SK-N-SH (cell line): ENCODE measurements around the gene BRAF. TPM values are rescaled to one million over a fixed set of nuclear protein-coding genes. Genes with fewer than 3 reads are reported as not detected.

Experiments
- CTCF ChIA-PET: fragments of 300-600, 350-600 bp; formaldehyde crosslinking; extraction: SDS; loops from one replicate; lab custom pipeline; 2021; lab: Yijun Ruan, JAX
- POLR2A ChIA-PET: fragments of 350-600 bp; sonication (Branson Sonifier 250); formaldehyde crosslinking; extraction: SDS; loops from one replicate; lab custom pipeline; 2020; ENCODE audit warnings: antibody characterized with exemption, inconsistent platforms; lab: Yijun Ruan, JAX
- DNase-seq: peaks from one replicate; pipeline ENCODE4 v3.0.0; 2012
- H2AFZ ChIP-seq: fragments of 200-600 bp; sonication (generic); 2 replicates; pipeline ENCODE4 v1.8.1; 2016; ENCODE audit warnings: antibody characterized with exemption, mild to moderate bottlenecking, low read depth
- H3F3A ChIP-seq: fragments of 200-600 bp; sonication (generic); replicated peaks from 2 replicates; pipeline ENCODE3; 2016; ENCODE audit warnings: antibody characterized with exemption, mild to moderate bottlenecking; ENCODE audit not compliant: insufficient read depth
- H3K27ac ChIP-seq, 2 experiments: fragments of 200-500 bp in 1 of 2; fragments of 200-600 bp in 1 of 2; sonication (Bioruptor generic) in 1 of 2; sonication (generic), shearing (Covaris generic) in 1 of 2; 2 replicates each; pipeline versions ENCODE4 v1.5.1 to v1.6.1; 2014 to 2016; ENCODE audit warnings: low read depth in 2 of 2, inconsistent platforms in 1 of 2, low read length in 1 of 2, mild to moderate bottlenecking in 1 of 2, mixed read lengths in 1 of 2
- H3K27me3 ChIP-seq: fragments of 200-600 bp; sonication (generic), shearing (Covaris generic); 2 replicates; pipeline ENCODE4 v1.6.1; 2016; ENCODE audit warnings: mixed run types; ENCODE audit not compliant: insufficient read depth
- H3K36me3 ChIP-seq, 2 experiments: fragments of 200-500 bp in 1 of 2; fragments of 200-600 bp in 1 of 2; sonication (Bioruptor generic) in 1 of 2; sonication (generic) in 1 of 2; replicated peaks in 1 of 2; 2 replicates each; pipeline versions ENCODE3 to v1.5.1; 2014 to 2016; ENCODE audit warnings: low read length in 1 of 2, mild to moderate bottlenecking in 1 of 2; ENCODE audit not compliant: insufficient read depth in 2 of 2, control insufficient read depth in 1 of 2
- H3K4me1 ChIP-seq, 2 experiments: fragments of 200-500 bp in 1 of 2; fragments of 200-600 bp in 1 of 2; sonication (Bioruptor generic) in 1 of 2; sonication (generic), shearing (Covaris generic) in 1 of 2; 2 replicates each; pipeline versions ENCODE4 v1.5.1 to v1.6.1; 2014 to 2016; ENCODE audit warnings: low read depth in 1 of 2, low read length in 1 of 2, mixed run types in 1 of 2; ENCODE audit not compliant: insufficient read depth in 2 of 2, control insufficient read depth in 1 of 2
- H3K4me2 ChIP-seq: fragments of 200-600 bp; sonication (generic), shearing (Covaris generic); 2 replicates; pipeline ENCODE4 v1.6.1; 2017; ENCODE audit warnings: mixed run types
- H3K4me3 ChIP-seq, 2 experiments: fragments of 200-500 bp in 1 of 2; fragments of 200-600 bp in 1 of 2; sonication (Bioruptor generic) in 1 of 2; sonication (generic), shearing (Covaris generic) in 1 of 2; 2 replicates each; pipeline versions ENCODE4 v1.5.1 to v1.8.1; 2014 to 2016; ENCODE audit warnings: low read depth in 2 of 2, inconsistent platforms in 1 of 2, low read length in 1 of 2, mild to moderate bottlenecking in 1 of 2, mixed read lengths in 1 of 2, moderate library complexity in 1 of 2
- H3K79me2 ChIP-seq: fragments of 200-600 bp; sonication (generic); 2 replicates; pipeline ENCODE4 v1.8.1; 2017; ENCODE audit warnings: mild to moderate bottlenecking; ENCODE audit not compliant: insufficient read depth
- H3K9ac ChIP-seq: fragments of 200-600 bp; sonication (generic); 2 replicates; pipeline ENCODE4 v1.6.1; 2017; ENCODE audit warnings: mixed run types
- H3K9me2 ChIP-seq: fragments of 200-600 bp; sonication (generic); 2 replicates; pipeline ENCODE4 v1.6.1; 2017; ENCODE audit warnings: mixed run types
- H3K9me3 ChIP-seq: fragments of 200-600 bp; sonication (generic); 2 replicates; pipeline ENCODE4 v1.6.1; 2017; ENCODE audit warnings: mixed run types, mild to moderate bottlenecking, moderate library complexity
- H4K20me1 ChIP-seq: fragments of 200-600 bp; sonication (generic); 2 replicates; pipeline ENCODE4 v1.6.1; 2017; ENCODE audit warnings: mild to moderate bottlenecking, mixed run types; ENCODE audit not compliant: insufficient read depth
- FOSL2 ChIP-seq: IDR thresholded peaks from 2 replicates; pipeline ENCODE4 v1.4.0; 2012; ENCODE audit warnings: low read depth, mild to moderate bottlenecking, moderate library complexity, borderline replicate concordance
- GABPA ChIP-seq: IDR thresholded peaks from 2 replicates; pipeline ENCODE4 v1.4.0; 2012; ENCODE audit warnings: low read depth, mild to moderate bottlenecking
- JUND ChIP-seq: IDR thresholded peaks from 2 replicates; pipeline ENCODE4 v1.4.0; 2012
- POLR2AphosphoS5 ChIP-seq: IDR thresholded peaks from 2 replicates; pipeline ENCODE4 v1.6.1; 2012; ENCODE audit warnings: low read depth, low read length
- RFX5 ChIP-seq: IDR thresholded peaks from 2 replicates; pipeline ENCODE4 v1.6.1; 2012; ENCODE audit warnings: mild to moderate bottlenecking, improper control_type of control experiment, low read length
- SIN3A ChIP-seq: IDR thresholded peaks from 2 replicates; pipeline ENCODE4 v1.6.1; 2012; ENCODE audit warnings: low read depth, mild to moderate bottlenecking, low read length, moderate library complexity, borderline replicate concordance
- TAF1 ChIP-seq: IDR thresholded peaks from 2 replicates; pipeline ENCODE4 v1.6.1; 2012; ENCODE audit warnings: low read depth, mild to moderate bottlenecking, low read length, moderate library complexity, borderline replicate concordance
- WGBS: methylation state at CpG from one replicate; pipeline ENCODE4 v1.1.6; 2017; ENCODE audit warnings: low lambda C conversion rate; 5-methylcytosine and 5-hydroxymethylcytosine counted together
- polyA plus RNA-seq, 3 experiments: library from polyadenylated mRNA; depleted of rRNA; stranded (reverse); fragments of >200 nt; gene quantifications; 2 replicates each; pipeline ENCODE4 v1.2.3, GENCODE V29; 2012
- TF ChIP-seq, protein P1 (sequence below): fragments of 150-350 bp; IDR thresholded peaks from 2 replicates; pipeline ENCODE4 v1.6.1; 2017; ENCODE audit warnings: antibody characterized with exemption, low read length, low read depth, borderline replicate concordance
- TF ChIP-seq, protein P2 (sequence below): IDR thresholded peaks from 2 replicates; pipeline ENCODE4 v1.4.0; 2012; ENCODE audit warnings: low read depth
- TF ChIP-seq, protein P3 (sequence below): fragments of 150-350 bp; IDR thresholded peaks from 2 replicates; pipeline ENCODE4 v1.6.1; 2016; ENCODE audit warnings: mild to moderate bottlenecking, low read depth, low read length
- TF ChIP-seq, protein P4 (sequence below): IDR thresholded peaks from 2 replicates; pipeline ENCODE4 v1.6.1; 2012; ENCODE audit warnings: mild to moderate bottlenecking, low read depth, low read length, moderate library complexity

The BRAF gene
- polyA plus RNA-seq, 1 of the 3 experiments (the other 2 are of a cell fraction) = 5.2 TPM

DNA sequence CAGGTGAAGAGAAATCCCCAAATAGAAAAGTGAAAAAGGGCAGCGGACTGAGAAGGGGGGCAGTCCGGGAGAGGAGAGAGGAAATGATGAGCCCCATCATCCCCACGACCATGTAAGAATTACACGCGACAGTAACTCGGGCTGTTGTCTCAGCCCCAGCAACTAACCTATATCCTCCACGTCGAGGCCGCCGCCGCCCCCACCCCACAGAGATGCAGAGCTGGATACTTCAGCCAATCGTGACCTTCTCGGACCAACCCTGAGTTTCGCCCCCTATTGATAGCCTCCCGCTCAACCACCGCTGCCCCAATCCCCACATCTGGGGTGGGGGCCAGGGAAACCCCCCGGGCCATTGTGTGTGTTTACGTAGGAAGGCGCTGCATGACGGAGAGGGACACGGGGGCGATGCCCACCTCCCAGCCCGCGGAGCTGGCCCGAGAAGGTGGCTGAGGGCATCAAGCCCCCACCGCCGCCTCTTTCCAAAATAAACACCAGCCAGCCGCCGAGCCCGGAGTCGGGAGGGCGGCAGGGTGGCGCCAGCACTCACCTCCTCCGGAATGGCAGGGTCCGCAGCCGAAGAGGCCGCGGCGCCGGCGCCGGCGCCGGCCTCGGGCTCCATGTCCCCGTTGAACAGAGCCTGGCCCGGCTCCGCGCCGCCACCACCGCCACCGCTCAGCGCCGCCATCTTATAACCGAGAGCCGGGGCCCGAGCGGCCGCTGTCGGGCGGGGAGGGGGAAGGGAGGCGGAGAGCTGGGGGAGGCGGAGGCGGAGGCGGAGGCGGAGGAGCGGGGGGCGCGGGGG, 509 bp downstream of the BRAF start (continued):
- TF ChIP-seq, protein P1, sequence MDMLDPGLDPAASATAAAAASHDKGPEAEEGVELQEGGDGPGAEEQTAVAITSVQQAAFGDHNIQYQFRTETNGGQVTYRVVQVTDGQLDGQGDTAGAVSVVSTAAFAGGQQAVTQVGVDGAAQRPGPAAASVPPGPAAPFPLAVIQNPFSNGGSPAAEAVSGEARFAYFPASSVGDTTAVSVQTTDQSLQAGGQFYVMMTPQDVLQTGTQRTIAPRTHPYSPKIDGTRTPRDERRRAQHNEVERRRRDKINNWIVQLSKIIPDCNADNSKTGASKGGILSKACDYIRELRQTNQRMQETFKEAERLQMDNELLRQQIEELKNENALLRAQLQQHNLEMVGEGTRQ = no peak

DNA sequence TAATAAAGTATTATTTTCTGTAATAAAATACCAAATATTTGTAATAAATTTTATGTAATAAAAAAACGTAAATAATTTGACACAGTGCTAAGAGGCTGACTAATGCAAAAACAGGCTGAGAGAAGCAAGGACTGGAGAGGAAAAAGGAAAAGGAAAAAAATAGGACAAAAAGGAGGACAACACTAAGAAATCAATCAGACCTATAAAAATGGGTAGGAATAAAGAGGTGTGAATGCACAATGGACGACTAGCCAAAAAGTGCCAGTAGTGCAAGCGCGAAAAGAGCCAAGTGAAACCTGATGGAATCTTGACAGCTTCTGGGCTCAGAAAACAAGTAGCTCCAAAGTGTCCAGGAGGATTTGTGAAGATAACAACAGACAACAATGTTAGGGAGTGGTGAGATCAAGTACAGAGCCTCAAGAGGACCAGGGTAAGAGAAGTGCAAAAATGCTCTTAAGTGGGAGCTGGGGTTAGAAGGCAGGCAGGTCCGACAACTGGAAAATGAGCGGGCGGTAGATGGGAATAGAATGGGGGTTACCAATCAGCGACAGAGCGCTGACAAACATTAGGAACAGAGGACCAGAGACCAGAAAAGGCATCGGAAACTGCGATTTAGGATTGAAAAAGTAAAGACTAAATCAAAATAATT, 1.2 kb downstream of the BRAF start:
- Histone ChIP-seq H3K9me2 (no peaks in the 10 kb centered on the region), H3K79me2 (peaks cover 60% of the 10 kb centered on the region), H3K27ac (peak overlapping the region; percentile 92 to 97; a peak in 3 of 4 replicates), H3K4me2 (peak overlapping the region; percentile 85), H3K36me3 (no peaks in the 10 kb centered on the region), H4K20me1 (peaks cover 51% of the 10 kb centered on the region), H3K9me3 (no peaks in the 10 kb centered on the region), H3K4me3 (peak overlapping the region; percentile 98 to 100), H3K4me1 (peaks cover 11 to 29% of the 10 kb centered on the region in 2 experiments; a peak in 3 of 4 replicates), H3K9ac (peak overlapping the region; percentile 97), H3F3A (peaks cover 7% of the 10 kb centered on the region), H3K27me3 (no peaks in the 10 kb centered on the region), H2AFZ (peak overlapping the region; percentile 87)
- CTCF ChIA-PET = interaction anchor here (0.5 to 2.6 kb wide), 21 partner anchors 8 to 814 kb away, joined by 3 to 15 read pairs (median 4); partner anchors contain the start of genes MRPS33, NDUFB2 and SSBP1
- POLR2A ChIA-PET = interaction anchor here (1.0 to 2.1 kb wide), 3 partner anchors 69 to 112 kb away, joined by 3 to 10 read pairs (median 8); partner anchors contain the start of gene MRPS33
- peak; percentile 42 for DNase-seq
- WGBS = 3% methylated on average over 11 of the region's 11 CpGs
- TF ChIP-seq FOSL2 = no peak
- TF ChIP-seq, protein P2, sequence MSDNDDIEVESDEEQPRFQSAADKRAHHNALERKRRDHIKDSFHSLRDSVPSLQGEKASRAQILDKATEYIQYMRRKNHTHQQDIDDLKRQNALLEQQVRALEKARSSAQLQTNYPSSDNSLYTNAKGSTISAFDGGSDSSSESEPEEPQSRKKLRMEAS = no peak
- no peak for TF ChIP-seq RFX5
- TF ChIP-seq, protein P3, sequence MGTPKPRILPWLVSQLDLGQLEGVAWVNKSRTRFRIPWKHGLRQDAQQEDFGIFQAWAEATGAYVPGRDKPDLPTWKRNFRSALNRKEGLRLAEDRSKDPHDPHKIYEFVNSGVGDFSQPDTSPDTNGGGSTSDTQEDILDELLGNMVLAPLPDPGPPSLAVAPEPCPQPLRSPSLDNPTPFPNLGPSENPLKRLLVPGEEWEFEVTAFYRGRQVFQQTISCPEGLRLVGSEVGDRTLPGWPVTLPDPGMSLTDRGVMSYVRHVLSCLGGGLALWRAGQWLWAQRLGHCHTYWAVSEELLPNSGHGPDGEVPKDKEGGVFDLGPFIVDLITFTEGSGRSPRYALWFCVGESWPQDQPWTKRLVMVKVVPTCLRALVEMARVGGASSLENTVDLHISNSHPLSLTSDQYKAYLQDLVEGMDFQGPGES = no peak
- no peak for TF ChIP-seq TAF1
- TF ChIP-seq POLR2AphosphoS5 = no peak
- TF ChIP-seq, protein P4, sequence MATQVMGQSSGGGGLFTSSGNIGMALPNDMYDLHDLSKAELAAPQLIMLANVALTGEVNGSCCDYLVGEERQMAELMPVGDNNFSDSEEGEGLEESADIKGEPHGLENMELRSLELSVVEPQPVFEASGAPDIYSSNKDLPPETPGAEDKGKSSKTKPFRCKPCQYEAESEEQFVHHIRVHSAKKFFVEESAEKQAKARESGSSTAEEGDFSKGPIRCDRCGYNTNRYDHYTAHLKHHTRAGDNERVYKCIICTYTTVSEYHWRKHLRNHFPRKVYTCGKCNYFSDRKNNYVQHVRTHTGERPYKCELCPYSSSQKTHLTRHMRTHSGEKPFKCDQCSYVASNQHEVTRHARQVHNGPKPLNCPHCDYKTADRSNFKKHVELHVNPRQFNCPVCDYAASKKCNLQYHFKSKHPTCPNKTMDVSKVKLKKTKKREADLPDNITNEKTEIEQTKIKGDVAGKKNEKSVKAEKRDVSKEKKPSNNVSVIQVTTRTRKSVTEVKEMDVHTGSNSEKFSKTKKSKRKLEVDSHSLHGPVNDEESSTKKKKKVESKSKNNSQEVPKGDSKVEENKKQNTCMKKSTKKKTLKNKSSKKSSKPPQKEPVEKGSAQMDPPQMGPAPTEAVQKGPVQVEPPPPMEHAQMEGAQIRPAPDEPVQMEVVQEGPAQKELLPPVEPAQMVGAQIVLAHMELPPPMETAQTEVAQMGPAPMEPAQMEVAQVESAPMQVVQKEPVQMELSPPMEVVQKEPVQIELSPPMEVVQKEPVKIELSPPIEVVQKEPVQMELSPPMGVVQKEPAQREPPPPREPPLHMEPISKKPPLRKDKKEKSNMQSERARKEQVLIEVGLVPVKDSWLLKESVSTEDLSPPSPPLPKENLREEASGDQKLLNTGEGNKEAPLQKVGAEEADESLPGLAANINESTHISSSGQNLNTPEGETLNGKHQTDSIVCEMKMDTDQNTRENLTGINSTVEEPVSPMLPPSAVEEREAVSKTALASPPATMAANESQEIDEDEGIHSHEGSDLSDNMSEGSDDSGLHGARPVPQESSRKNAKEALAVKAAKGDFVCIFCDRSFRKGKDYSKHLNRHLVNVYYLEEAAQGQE = no peak
- no peak for TF ChIP-seq JUND
- no peak for TF ChIP-seq SIN3A
- no peak for TF ChIP-seq GABPA
